Body of pancreas (tissue), 4 donors: ENCODE results near the gene NAB2. TPM values are rescaled to one million over a fixed set of nuclear protein-coding genes. Genes with fewer than 3 reads are reported as not detected.

Source experiments
- ATAC-seq: fragments of 150-250 bp; one replicate; pipeline ENCODE4 v1.9.1; 2016
- DNase-seq, 4 donors: peaks; one replicate each; pipeline ENCODE4 v3.0.0-alpha.2; 2019
- H3K27ac ChIP-seq, 4 donors: fragments of 200-600 bp; sonication (generic); 1 replicate in 3 of 4; 2 replicates in 1 of 4; pipeline versions ENCODE4 v1.5.1 to v1.6.1; 2016 to 2019; ENCODE audit warnings: mild to moderate bottlenecking in 1 of 4, mixed read lengths in 1 of 4, moderate library complexity in 1 of 4
- H3K27me3 ChIP-seq, 2 donors: fragments of 200-600 bp; sonication (generic); one replicate each; pipeline ENCODE4 v1.6.0; 2016; ENCODE audit warnings: mild to moderate bottlenecking in 1 of 2
- H3K36me3 ChIP-seq, 2 donors: fragments of 200-600 bp; sonication (generic); replicated peaks in 1 of 2; 2 replicates each; pipeline ENCODE4 v1.5.1; 2016; ENCODE audit warnings: low read depth in 2 of 2; ENCODE audit not compliant: insufficient read depth in 1 of 2
- H3K4me1 ChIP-seq: fragments of 200-600 bp; sonication (generic); one replicate; pipeline ENCODE4 v1.6.0; 2016
- H3K4me3 ChIP-seq, 2 donors: fragments of 200-600 bp; sonication (generic); 1 replicate in 1 of 2; 2 replicates in 1 of 2; pipeline ENCODE4 v1.5.1; 2016 to 2019
- H3K9me3 ChIP-seq, 3 donors: fragments of 200-600 bp; sonication (generic); 1 replicate in 2 of 3; 2 replicates in 1 of 3; pipeline ENCODE4 v1.5.1; 2016
- CTCF ChIP-seq, 7 experiments: fragments of 450-650 bp in 4 of 7; fragments of 200-600 bp in 3 of 7; sonication (generic) in 3 of 7; IDR thresholded peaks; one replicate each; pipeline ENCODE4 v1.5.1; 2016 to 2019; ENCODE audit warnings: antibody characterized with exemption in 7 of 7
- POLR2A ChIP-seq, 3 donors: fragments of 450-650 bp; IDR thresholded peaks; one replicate each; pipeline ENCODE4 v1.6.1; 2016; ENCODE audit warnings: antibody characterized with exemption in 3 of 3, mild to moderate bottlenecking in 2 of 3
- WGBS, 2 donors: methylation state at CpG; one replicate each; pipeline ENCODE4 v1.1.5; 2017; 5-methylcytosine and 5-hydroxymethylcytosine counted together
- intact Hi-C: fragments of 100-400 bp; cut with DNase I; formaldehyde crosslinking; loops from one replicate; pipeline ENCODE4 v1.15.1; 2023
- total RNA-seq, 2 donors: library from RNA; depleted of rRNA; stranded (reverse); fragments of >200 nt; gene quantifications; one replicate each; pipeline ENCODE4 v1.1.0, GENCODE V29; 2016

Gene NAB2
- total RNA-seq, 2 donors from 2014 or later = 4.0 to 7.3 TPM

- peaks cover 0 to 10% of the 10 kb centered on the region in 2 donors for H3K36me3 ChIP-seq
- no peak overlapping the region for H3K27ac ChIP-seq
- WGBS, 2 donors = 91 to 98% methylated on average over 8 to 14 of the region's 14 CpGs
- no peak for TF ChIP-seq CTCF (IDR thresholded peaks at IDR 0.05)
- no peak for TF ChIP-seq POLR2A (IDR thresholded peaks at IDR 0.05)
- H3K4me3 ChIP-seq = no peak overlapping the region
- no peak for ATAC-seq
- no peaks in the 10 kb centered on the region for H3K27me3 ChIP-seq
- no peak for DNase-seq
- intact Hi-C loops = loop anchor here (5.0 kb wide), 1 partner anchor 33 kb away; no protein-coding TSS in a partner anchor
- H3K9me3 ChIP-seq = no peaks in the 10 kb centered on the region
- peaks cover 14% of the 10 kb centered on the region for H3K4me1 ChIP-seq
Measured at GRCh38 chr12:57105011-57105753, 16.3 kb downstream of the NAB2 start.

GRCh38 chr12:57106021-57106708 is 17.3 kb downstream of the NAB2 start:
- TF ChIP-seq CTCF (IDR thresholded peaks at IDR 0.05) (no peak), POLR2A (IDR thresholded peaks at IDR 0.05) (no peak)
- Histone ChIP-seq H3K27me3 (no peaks in the 10 kb centered on the region), H3K4me1 (peaks cover 17% of the 10 kb centered on the region), H3K36me3 (peaks cover 0 to 9% of the 10 kb centered on the region in 2 donors), H3K27ac (no peak overlapping the region), H3K4me3 (no peak overlapping the region), H3K9me3 (no peaks in the 10 kb centered on the region)
- DNase-seq = no peak
- WGBS, 2 donors = 75 to 87% methylated on average over 9 of the region's 9 CpGs
- intact Hi-C loops = loop anchor here (5.0 kb wide), 1 partner anchor 34 kb away; no protein-coding TSS in a partner anchor
- ATAC-seq = no peak

GRCh38 chr12:57107456-57108155 is 18.7 kb downstream of the NAB2 start:
- DNase-seq (no peak), ATAC-seq (no peak)
- intact Hi-C loops = loop anchor here (5.0 kb wide), 1 partner anchor 35 kb away; no protein-coding TSS in a partner anchor
- H3K4me3 ChIP-seq = no peak overlapping the region
- 65 to 75% methylated on average over 7 of the region's 7 CpGs for WGBS, 2 donors
- H3K27ac ChIP-seq = no peak overlapping the region
- TF ChIP-seq POLR2A (IDR thresholded peaks at IDR 0.05) (no peak), CTCF (IDR thresholded peaks at IDR 0.05) (no peak)
- no peaks in the 10 kb centered on the region for H3K9me3 ChIP-seq
- no peaks in the 10 kb centered on the region for H3K27me3 ChIP-seq
- H3K4me1 ChIP-seq = peaks cover 13% of the 10 kb centered on the region
- peaks cover 0 to 9% of the 10 kb centered on the region in 2 donors for H3K36me3 ChIP-seq

- H3K36me3 ChIP-seq = peaks cover 0 to 8% of the 10 kb centered on the region in 2 donors
- H3K27me3 ChIP-seq = no peaks in the 10 kb centered on the region
- no peak overlapping the region for H3K4me3 ChIP-seq
- ATAC-seq = no peak
- no peaks in the 10 kb centered on the region for H3K9me3 ChIP-seq
- intact Hi-C loops = loop anchor here (5.0 kb wide), 1 partner anchor 37 kb away; no protein-coding TSS in a partner anchor
- peak overlapping the region in 3 of 4 donors; percentile 97 to 100 (median 97) for H3K27ac ChIP-seq
- 57 to 70% methylated on average over 7 of the region's 7 CpGs for WGBS, 2 donors
- peaks cover 13% of the 10 kb centered on the region for H3K4me1 ChIP-seq
- TF ChIP-seq POLR2A (IDR thresholded peaks at IDR 0.05) (no peak), CTCF (IDR thresholded peaks at IDR 0.05) (no peak)
- no peak for DNase-seq
Measured at GRCh38 chr12:57109207-57110103, 20.5 kb downstream of the NAB2 start.
